HG03103 (cell line): ENCODE results near the gene MTREX.

Source experiments
- ATAC-seq: cut with Tn5 transposase; IDR thresholded peaks from one replicate; pipeline ENCODE4 v1.9.1; 2021; ENCODE audit warnings: low read depth; ENCODE audit not compliant: unreplicated experiment

MTREX gene

GRCh38 chr5:55418994-55419968 lies 111.5 kb downstream of the MTREX start:
- ATAC-seq: no peak

- peak; percentile 95 for ATAC-seq
These were observed 113.3 kb downstream of the MTREX start for GRCh38 chr5:55421074-55421529.

GRCh38 chr5:55426455-55426854 lies 118.7 kb downstream of the MTREX start:
- ATAC-seq: no peak

GRCh38 chr5:55427157-55427556 lies 119.4 kb downstream of the MTREX start:
- ATAC-seq: no peak

- no peak for ATAC-seq
These were observed 121.4 kb downstream of the MTREX start for GRCh38 chr5:55429221-55429612.

- ATAC-seq: no peak
These were observed 121.9 kb downstream of the MTREX start for GRCh38 chr5:55429613-55430253.

GRCh38 chr5:55432549-55432948 lies 124.8 kb downstream of the MTREX start:
- no peak for ATAC-seq

GRCh38 chr5:55437452-55437851 lies 129.7 kb downstream of the MTREX start:
- ATAC-seq: no peak

GRCh38 chr5:55437859-55438206 lies 130.0 kb downstream of the MTREX start:
- ATAC-seq: no peak

- no peak for ATAC-seq
These were observed 131.2 kb downstream of the MTREX start for GRCh38 chr5:55438998-55439397.

- no peak for ATAC-seq
These were observed 132.4 kb downstream of the MTREX start for GRCh38 chr5:55440188-55440646.

- ATAC-seq: no peak
These were observed 133.4 kb downstream of the MTREX start for GRCh38 chr5:55441107-55441771.

GRCh38 chr5:55441954-55442353 lies 134.2 kb downstream of the MTREX start:
- ATAC-seq: no peak

GRCh38 chr5:55445791-55446190 lies 138.0 kb downstream of the MTREX start:
- ATAC-seq: no peak

GRCh38 chr5:55446640-55447351 lies 139.0 kb downstream of the MTREX start:
- no peak for ATAC-seq

- no peak for ATAC-seq
These were observed 142.4 kb downstream of the MTREX start for GRCh38 chr5:55450050-55450765.

GRCh38 chr5:55451976-55452375 lies 144.2 kb downstream of the MTREX start:
- no peak for ATAC-seq

- no peak for ATAC-seq
These were observed 145.4 kb downstream of the MTREX start for GRCh38 chr5:55453211-55453610.

GRCh38 chr5:55454282-55454681 lies 146.5 kb downstream of the MTREX start:
- ATAC-seq: no peak
